HG03064 (cell line): Measurements from ENCODE around the gene CAPN5.

Experiments
- ATAC-seq: cut with Tn5 transposase; IDR thresholded peaks from one replicate; pipeline ENCODE4 v1.9.1; 2021; ENCODE audit warnings: low read depth; ENCODE audit not compliant: unreplicated experiment

Gene CAPN5

DNA sequence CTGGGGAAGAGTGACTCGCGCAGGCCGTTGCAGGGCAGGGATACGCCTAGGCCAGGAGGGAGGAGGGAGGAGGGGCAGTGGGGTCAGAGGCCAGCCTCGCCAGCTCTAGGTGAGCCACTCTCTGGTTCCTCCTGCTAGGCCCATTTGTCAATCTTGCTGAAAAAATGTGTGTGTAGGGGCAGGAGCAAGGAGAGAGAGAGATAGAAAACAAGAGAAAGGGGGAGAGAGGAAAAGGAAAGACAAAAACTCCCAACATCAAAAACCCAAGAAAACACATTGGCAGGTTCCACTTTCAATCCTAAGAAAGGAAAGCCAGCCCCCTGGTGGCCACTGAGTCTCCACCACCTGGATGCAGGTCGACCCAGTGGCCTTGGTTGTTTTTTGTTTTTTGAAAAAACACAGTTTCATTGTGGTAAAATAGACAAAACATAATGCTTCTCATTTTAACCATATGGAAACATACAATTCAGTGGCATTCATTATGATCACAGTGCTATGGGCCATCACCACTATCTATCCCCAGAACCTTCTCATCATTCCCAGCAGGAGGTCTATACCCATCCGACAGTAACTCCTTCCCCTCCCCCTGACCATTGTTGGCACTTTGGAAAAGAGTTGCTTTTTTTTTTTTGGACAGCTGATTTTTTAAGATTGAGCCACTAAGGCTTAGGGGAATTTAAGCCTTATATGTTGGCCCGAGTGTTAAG, 46.8 kb downstream of the CAPN5 start:
- ATAC-seq: no peak

DNA sequence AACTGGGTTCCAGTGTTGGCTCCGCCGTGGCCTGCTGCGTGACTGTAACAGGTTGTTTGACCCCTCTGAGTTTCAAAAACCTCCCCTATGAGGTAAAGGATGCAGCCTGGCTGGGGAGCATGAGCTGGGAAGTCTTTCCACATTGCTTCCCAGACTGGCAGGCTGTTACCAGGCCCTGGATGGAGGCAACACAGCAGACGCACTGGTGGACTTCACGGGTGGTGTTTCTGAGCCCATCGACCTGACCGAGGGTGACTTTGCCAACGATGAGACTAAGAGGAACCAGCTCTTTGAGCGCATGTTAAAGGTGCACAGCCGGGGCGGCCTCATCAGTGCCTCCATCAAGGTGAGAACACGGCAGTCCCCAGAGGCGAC, 47.3 kb downstream of the CAPN5 start:
- no peak for ATAC-seq

DNA sequence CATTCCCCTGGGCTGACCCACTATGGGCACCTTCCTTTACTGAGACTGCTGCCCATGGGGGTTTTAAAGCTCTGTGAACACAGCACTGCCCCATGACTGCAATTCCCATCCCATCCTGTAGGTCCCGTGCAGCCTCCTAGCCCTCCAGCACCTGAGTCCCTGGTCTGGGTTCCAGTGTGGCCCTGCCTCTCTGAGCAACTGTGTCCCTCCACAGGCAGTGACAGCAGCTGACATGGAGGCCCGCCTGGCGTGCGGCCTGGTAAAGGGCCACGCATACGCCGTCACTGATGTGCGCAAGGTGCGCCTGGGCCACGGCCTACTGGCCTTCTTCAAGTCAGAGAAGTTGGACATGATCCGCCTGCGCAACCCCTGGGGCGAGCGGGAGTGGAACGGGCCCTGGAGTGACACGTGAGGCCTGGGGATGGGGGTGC, 48.4 kb downstream of the CAPN5 start:
- ATAC-seq: no peak

DNA sequence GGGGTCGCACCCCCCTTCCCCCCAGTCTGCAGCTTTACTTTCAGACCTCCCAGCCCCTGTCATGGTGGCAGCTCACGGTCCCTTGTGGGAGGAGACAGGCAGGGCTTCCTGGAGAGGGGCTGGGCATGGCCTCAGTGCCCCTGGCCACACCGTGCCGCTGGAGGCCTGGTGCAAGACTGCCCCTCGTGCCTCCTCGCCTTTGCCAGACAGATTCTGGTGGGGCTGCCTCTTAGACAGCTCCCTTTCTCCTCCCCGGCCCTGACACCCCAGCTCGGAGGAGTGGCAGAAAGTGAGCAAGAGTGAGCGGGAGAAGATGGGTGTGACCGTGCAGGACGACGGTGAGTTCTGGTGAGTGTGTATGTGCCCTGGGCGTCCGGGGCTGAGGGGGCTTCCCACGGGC, 49.2 kb downstream of the CAPN5 start:
- no peak for ATAC-seq

DNA sequence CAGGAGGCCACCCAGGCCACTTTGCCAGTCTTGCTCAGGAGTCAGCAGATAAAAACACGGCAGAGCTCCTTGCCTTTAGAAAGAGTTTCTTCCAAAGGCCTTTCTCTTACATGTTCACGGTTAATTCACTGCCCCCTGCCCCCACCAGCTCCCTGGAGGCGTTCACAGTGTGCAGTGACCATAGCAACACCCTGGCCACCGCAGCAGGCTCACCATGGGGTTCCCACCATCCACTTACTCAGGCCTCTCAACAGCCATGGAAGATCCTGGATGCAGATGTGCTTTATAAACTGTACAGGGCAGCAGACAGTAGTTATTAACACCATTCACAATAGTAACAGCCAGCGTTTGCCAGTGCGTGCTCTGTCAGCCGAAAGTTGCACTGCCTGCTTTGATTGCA, 50.7 kb downstream of the CAPN5 start:
- no peak for ATAC-seq

DNA sequence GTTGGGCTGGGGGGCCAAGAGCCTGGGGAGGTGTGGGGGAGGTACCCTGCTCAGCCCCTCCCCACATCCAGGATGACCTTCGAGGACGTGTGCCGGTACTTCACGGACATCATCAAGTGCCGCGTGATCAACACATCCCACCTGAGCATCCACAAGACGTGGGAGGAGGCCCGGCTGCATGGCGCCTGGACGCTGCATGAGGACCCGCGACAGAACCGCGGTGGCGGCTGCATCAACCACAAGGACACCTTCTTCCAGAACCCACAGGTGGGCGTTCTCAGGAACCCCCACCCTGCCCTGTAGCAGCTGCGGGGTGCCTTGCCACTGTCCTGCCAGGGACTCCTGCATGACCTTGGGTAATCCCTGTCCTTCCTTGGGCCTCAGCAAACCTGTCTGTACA, 51.3 kb downstream of the CAPN5 start:
- ATAC-seq: no peak

DNA sequence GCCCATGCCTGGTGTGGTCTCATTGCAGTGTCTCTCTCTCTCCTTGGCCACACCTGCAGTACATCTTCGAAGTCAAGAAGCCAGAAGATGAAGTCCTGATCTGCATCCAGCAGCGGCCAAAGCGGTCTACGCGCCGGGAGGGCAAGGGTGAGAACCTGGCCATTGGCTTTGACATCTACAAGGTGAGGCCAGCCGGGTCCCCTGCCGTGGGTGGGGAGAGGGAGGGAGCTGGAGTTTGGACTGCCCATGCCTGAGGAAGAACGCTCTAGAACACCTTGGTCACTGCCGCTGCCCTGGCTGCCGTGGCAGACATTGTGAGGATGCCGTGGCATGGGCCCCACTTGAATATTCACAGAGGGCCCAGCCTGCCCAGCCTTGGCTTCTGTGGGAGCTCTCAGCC, 52.2 kb downstream of the CAPN5 start:
- no peak for ATAC-seq

DNA sequence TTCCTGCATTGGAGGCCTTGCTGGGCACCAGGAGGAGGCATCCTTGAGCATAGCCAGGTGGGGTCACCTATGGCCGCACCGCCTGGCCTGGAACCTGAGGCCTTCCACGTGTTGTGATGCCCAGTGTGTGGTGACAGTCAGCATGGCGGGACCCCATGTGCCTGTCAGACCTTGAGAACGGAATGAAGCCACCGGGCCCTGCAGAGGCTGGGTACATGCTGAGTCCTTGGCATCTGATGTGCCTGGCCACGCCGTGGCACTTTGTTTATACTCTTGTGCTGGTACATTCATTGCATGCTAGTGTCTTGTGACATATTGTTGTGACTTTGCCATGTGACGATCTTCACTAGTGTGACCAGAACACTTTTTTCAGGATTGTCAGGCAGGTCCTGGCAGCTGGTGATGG, 52.8 kb downstream of the CAPN5 start:
- ATAC-seq: no peak

DNA sequence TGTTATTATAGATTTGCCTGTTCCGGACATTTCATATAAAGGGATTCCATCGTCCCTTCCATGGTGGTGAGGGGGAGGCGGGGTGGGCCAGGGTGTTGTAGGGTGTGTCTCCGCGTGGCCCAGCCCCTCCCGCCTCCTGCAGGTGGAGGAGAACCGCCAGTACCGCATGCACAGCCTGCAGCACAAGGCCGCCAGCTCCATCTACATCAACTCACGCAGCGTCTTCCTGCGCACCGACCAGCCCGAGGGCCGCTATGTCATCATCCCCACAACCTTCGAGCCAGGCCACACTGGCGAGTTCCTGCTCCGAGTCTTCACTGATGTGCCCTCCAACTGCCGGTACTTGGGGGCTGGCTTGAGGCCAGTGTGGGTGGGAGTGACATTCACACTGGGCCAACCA, 53.8 kb downstream of the CAPN5 start:
- ATAC-seq: no peak

DNA sequence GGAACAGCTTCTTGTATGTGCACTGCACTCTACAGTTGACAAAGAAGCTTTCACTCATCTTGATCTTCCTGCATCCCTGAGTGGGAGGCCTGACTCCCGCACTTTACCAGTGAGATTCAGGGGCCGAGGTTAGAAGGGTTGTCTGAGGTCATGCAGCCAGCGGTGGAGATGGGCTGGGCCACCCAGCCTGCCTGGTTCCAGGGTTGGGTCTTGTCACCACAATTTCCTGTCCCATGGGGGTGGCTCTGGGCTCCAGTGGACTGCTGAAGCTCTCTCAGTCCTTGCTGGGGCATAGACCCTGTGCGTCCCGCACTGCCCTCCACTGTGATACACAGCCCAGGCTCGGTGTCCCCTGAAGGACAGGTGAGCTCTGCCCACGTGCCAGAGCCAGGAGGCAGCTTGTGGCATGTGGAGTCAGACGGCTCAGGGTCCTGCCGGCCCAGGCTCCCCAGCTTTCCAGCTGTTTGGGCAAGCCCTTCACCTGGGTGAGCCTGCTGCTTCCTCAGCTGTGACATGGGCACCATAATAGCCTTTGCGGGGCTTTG, 54.4 kb downstream of the CAPN5 start:
- ATAC-seq: no peak

DNA sequence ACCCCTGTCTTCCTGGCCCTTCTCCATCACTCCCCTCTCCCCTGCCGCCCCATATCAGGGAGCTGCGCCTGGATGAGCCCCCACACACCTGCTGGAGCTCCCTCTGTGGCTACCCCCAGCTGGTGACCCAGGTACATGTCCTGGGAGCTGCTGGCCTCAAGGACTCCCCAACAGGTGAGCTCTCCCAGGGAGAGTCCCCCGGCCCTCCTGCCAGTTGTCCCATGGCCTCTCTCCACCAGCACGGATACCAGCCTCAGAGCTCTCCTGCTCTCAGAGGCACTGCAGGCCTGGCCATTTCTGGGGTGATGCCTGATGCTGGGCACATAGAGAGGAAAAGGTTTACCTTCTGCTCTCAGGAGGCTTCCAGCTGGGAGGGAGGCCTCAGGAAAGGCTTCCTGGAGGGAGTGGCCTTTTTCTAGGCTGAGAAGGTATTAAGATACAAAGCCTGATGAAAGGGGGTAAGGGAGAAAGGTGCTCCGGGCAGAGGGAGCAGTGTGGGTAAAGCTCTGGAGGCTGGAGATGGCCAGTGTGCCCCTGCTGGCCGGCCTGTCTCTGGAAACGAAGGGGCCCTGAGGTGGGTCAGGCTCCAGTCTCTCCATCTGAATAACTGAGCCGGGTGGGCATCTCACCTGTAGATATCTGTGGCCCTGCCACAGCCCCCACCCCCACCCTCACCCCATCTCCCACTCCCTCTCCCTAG, 55.3 kb downstream of the CAPN5 start:
- no peak for ATAC-seq

DNA sequence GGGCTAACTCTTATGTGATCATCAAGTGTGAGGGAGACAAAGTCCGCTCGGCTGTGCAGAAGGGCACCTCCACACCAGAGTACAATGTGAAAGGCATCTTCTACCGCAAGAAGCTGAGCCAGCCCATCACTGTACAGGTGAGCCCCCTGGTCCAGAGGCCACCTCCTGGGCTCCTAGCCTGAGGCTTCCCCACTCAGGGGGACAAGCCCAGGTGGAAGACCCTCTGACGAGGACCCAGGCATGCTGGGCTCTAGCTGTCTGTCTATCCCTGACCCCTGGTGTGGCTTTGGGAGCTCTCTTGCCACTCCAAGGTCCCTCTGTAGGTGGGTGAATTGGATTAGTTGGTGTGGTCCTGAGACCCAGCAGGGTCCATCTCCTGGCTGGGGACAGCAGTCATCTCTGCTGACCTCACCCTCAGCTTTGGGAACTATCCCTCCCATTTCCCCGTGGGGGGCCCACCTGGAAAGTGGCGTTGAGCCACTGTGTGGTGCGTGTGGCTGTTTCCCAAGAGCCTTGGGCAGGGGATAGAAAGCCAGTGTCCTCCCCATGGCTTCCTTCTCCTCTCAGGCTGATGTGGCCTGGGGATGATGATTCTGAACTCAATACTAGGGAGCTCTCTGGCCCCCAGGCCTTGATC, 55.9 kb downstream of the CAPN5 start:
- ATAC-seq: no peak

DNA sequence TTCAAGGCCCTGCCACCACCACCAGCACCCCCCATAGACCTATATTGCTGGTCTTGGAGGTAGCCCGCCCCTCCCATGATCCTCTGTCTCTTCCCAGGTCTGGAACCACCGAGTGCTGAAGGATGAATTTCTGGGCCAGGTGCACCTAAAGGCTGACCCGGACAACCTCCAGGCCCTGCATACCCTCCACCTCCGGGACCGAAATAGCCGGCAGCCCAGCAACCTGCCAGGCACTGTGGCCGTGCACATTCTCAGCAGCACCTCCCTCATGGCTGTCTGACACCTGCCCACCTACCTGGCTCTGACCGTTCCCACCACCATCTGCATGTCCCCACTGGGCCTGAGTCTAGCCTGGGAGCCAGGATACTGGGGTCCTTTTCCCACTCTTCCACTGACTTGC, 56.8 kb downstream of the CAPN5 start:
- no peak for ATAC-seq

DNA sequence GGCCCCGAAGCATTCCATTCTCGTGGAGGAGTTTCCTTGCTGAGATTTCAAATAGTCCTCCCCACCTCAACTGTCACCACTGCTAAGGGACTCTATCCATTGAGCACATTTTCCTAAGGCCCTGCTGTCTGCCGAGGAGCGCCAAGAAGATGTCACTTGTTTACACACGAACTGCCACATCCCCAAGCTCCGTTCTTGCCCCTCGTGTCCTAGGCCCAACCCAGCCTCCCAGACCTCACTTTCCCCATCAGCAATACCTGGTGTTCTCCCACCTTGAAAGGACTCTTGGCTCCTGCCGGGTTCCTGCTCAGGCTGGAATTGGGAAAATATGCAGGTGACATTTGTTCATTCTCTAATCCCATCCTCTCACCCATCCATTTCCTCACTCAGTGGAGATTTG, 57.3 kb downstream of the CAPN5 start:
- no peak for ATAC-seq

DNA sequence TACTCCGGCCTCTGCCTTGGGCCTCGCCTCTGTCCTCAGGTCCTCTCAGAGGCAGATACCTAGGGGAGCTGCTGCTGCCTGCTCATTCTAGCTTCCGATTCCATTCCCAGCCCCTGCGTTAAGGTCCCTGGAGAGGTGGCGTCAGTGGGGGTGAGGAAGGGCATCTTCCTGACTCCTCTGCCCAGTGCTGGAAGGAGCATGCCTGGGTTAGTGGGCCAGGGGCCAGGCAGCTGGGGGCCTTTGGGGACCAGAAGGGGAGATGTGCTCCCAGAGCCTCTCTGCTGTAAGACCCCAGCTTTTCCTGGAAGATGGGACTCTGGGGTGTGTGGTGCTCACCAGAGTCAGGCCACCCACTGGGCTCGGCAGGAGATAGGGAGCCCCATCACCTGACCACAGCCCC, 57.7 kb downstream of the CAPN5 start:
- no peak for ATAC-seq

DNA sequence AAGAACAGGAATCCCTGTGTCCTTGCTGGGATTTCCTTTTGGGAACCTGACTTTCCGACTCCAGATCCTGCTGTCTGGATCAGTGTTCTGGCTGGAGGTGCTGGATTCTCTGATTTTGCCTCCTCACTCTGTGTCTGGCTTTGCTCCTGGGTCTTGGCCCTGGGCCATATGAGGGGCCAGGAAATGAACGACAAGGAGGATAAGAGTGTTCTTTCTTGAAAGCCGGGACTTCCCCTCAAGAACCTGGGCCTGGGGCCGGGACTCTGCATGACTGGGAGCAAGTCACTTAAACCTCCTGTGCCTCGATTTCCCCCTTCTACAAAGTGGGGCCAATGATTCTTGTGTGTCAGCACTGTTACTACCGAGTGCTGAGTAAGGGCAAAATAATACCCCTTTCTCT, 58.4 kb downstream of the CAPN5 start:
- no peak for ATAC-seq

DNA sequence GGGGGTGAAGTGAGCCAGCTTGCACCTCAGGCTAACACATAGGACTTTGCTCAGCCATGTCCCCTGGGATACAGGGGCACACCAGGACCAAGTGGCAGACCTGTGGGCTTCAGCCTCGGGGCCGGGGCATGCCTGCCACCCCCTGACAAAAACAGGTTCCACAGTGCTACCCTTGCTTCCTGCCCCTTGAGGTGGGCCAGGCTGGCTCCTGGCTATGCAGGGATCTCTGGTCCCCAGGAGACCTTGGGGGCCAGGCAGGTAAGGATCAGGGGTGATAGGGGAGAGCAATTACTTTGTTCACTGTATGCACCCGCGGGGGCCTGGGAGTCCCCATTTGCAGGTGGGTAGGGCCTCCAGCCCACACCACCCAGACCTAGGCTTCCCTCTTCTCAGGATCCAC, 58.9 kb downstream of the CAPN5 start:
- ATAC-seq: no peak

DNA sequence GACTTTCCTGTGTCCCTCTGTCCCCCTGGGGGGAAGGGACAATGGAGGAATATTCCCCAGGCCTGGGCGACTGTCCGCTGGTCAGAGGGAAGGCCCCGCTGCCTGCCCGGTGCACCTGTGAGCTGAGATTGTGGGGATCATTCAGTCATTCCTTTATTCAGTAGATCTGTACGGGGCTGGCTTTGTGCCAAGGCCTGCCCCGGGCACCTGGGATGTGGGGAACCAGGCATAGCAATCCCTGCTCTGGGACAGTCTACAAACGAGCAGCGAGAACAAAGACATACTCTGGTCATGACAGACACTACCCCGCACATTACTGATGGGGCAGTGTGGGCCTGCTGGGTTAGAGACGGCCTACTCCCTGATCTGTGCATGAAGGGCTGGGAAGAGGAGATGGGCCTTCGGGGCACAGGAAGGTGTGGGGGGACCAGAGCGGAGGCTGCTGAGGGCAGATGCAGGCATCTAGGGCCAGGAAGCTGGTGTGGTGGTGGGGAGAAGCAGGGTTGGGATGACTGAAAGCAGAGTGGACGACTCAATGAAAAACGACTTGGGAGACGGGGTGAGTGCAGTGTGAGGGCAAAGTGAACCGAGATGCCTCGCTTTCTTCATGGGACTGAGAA, 59.5 kb downstream of the CAPN5 start:
- no peak for ATAC-seq

DNA sequence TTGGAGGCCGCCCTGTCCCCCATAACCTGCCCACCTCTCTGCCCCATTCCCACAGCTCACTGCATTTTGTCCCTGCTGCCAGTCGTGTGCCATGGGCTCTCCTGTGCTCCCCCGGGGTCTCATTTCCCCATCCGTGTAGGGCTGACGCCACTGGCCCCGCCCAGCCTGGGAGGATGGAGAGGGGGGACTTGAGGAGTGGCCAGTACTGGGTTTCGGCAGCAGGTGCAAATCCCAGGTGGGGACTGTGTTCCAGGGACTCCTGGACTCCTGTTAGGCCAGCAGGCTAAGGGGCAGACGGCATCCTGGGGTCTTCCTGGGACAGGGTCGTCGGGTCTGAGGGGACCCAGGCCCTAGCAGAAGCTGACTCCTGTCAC, 60.1 kb downstream of the CAPN5 start:
- ATAC-seq: no peak

DNA sequence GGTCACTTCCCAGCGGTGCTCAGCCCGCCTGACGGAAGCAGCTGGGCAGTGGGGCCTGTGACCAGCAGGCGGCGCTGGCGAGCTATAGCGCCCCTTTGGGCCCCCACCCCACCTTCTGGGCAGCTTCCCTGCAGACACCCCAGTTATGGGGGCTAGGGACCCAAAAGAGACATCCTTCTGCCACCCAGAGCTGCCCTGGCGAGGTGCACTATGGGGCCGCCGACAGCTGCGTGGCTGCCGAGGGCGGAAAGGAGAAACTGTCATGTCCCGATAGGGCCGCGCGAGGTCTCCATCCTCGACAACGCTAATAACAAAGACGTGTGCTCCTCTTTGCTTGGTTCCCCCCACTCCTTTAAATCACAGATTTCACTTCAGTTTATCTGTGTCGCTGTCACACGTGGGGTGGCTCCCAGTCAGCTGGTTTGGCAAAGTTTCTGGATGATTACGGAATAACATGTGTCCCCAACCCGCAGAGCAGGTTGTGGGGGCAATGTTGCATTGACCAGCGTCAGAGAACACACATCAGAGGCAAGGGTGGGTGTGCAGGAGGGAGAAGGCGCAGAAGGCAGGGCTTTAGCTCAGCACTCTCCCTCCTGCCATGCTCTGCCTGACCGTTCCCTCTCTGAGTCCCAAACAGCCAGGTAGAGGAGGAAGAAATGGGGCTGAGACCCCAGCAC, 60.6 kb downstream of the CAPN5 start:
- no peak for ATAC-seq
